ENCODE data around the gene TMEM178B. TPM values are rescaled to one million over a fixed set of nuclear protein-coding genes. Genes with fewer than 3 reads are reported as not detected.

TMEM178B gene
- total RNA-seq, 2 experiments from 2014 or later, result not detected

DNA sequence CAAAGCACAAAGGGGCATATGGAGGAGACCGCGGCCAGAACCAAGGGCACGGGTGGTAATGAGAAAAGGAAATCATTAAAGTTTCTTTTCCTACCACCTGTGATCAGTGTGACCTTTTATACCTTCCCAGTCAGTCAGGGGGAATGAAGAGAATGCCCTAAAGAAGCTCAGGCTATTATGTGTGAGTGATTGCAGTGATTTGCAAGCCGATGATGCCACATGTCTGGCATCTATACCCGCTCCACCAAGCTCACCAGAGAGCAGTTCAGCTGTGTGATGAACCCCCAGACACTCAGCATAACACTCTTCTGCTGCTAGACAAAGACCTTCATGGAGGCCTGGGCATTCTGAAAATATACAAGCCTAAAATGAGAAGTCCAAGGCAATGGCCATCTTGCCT lies 371.1 kb downstream of the TMEM178B start:
- no peak overlapping the region for H3K27ac ChIP-seq (ENCODE audit: low read depth in 1 of 2, low read length in 2 of 2)
- POLR2A ChIA-PET, result no interaction called here
- H3K4me1 Mint-ChIP-seq (ENCODE audit: low read depth), result no peaks in the 10 kb centered on the region

DNA sequence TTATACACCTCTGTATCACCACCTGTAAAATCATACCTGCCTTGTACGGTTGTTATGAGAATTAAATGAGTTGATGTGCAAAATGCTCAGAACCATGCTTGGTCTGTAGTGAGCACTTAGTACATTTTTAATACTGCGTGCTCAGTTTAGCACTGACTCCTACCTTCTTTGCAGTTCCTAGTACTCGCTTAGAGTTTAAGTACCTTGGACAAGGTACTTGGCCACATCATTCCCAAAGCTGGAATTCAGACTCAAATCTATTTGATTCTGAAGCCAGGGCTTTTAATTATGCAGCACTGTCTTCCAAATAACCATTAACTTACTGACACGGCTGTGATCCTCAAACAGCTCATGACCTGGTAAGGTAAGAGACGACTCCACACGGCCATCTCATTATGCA lies 377.4 kb downstream of the TMEM178B start:
- no peak for ATAC-seq (ENCODE audit: poor library complexity)
- Histone ChIP-seq H3K4me3 (ENCODE audit: low read length) (no peak overlapping the region), H3K4me1 (ENCODE audit: insufficient read depth, low read length) (no peaks in the 10 kb centered on the region), H3K27me3 (ENCODE audit: control insufficient read depth in 1 of 2, insufficient read depth in 2 of 2, low read length in 2 of 2) (peaks cover 0 to 2% of the 10 kb centered on the region in 2 experiments), H3K27ac (ENCODE audit: low read depth in 1 of 2, low read length in 2 of 2) (no peak overlapping the region), H3K36me3 (ENCODE audit: insufficient read depth, low read length) (no peaks in the 10 kb centered on the region), H3K9me3 (ENCODE audit: control insufficient read depth in 1 of 2, insufficient read depth in 1 of 2, low read length in 2 of 2) (no peaks in the 10 kb centered on the region)
- TF ChIP-seq CTCF (IDR thresholded peaks at IDR 0.05), result no peak
- no peaks in the 10 kb centered on the region for H3K4me1 Mint-ChIP-seq (ENCODE audit: low read depth)
- no peak for DNase-seq
- H3K9me3 Mint-ChIP-seq, result no peaks in the 10 kb centered on the region
- no peak overlapping the region for H3K4me3 Mint-ChIP-seq
- no peaks in the 10 kb centered on the region for H3K36me3 Mint-ChIP-seq (ENCODE audit: low read depth)
- H3K27ac Mint-ChIP-seq, result no peak overlapping the region
- CTCF ChIA-PET, result no interaction called here
- peaks cover 5% of the 10 kb centered on the region for H3K27me3 Mint-ChIP-seq
- intact Hi-C loops (cut with DNase I, micrococcal nuclease), result no loop called here
- POLR2A ChIA-PET, result no interaction called here

More for the DNA sequence above, 371.1 kb downstream of the TMEM178B start:
- CTCF ChIA-PET, result no interaction called here
- Histone ChIP-seq H3K4me3 (ENCODE audit: low read length) (no peak overlapping the region), H3K9me3 (ENCODE audit: control insufficient read depth in 1 of 2, insufficient read depth in 1 of 2, low read length in 2 of 2) (no peaks in the 10 kb centered on the region), H3K27me3 (ENCODE audit: control insufficient read depth in 1 of 2, insufficient read depth in 2 of 2, low read length in 2 of 2) (peaks cover 0 to 2% of the 10 kb centered on the region in 2 experiments), H3K4me1 (ENCODE audit: insufficient read depth, low read length) (no peaks in the 10 kb centered on the region), H3K36me3 (ENCODE audit: insufficient read depth, low read length) (no peaks in the 10 kb centered on the region)
- intact Hi-C loops (cut with DNase I, micrococcal nuclease), result no loop called here
- no peak for TF ChIP-seq CTCF (IDR thresholded peaks at IDR 0.05)
- no peak overlapping the region for H3K27ac Mint-ChIP-seq
- no peaks in the 10 kb centered on the region for H3K36me3 Mint-ChIP-seq (ENCODE audit: low read depth)
- no peaks in the 10 kb centered on the region for H3K9me3 Mint-ChIP-seq
- no peak for ATAC-seq (ENCODE audit: poor library complexity)
- H3K27me3 Mint-ChIP-seq, result peaks cover 26% of the 10 kb centered on the region
- no peak overlapping the region for H3K4me3 Mint-ChIP-seq
- DNase-seq, result no peak

DNA sequence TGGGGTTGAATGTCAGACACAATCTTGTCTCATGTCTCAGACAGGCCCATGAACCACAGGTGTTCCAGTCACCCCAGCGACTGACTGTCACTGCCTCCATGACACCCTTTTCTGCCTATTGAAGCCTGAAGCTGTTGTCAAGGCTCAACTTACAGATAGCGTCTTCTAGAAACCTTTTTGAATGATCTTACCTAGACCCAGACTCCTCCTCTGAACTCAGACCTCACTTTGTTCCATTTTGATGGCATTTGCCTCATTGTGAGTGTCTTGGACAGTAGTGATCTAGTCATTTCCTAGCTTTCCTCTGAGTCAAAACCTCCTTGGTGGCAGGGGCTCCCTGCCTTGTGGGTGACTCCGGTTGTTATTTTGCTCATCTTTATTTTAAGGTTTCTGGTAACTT lies 379.0 kb downstream of the TMEM178B start:
- no peak for TF ChIP-seq CTCF (IDR thresholded peaks at IDR 0.05)
- Mint-ChIP-seq H3K9me3 (no peaks in the 10 kb centered on the region), H3K36me3 (ENCODE audit: low read depth) (no peaks in the 10 kb centered on the region), H3K27ac (no peak overlapping the region), H3K4me3 (no peak overlapping the region), H3K4me1 (ENCODE audit: low read depth) (no peaks in the 10 kb centered on the region), H3K27me3 (peaks cover 7% of the 10 kb centered on the region)
- ChIA-PET POLR2A (no interaction called here), CTCF (no interaction called here)
- Histone ChIP-seq H3K9me3 (ENCODE audit: control insufficient read depth in 1 of 2, insufficient read depth in 1 of 2, low read length in 2 of 2) (no peaks in the 10 kb centered on the region), H3K4me3 (ENCODE audit: low read length) (no peak overlapping the region), H3K4me1 (ENCODE audit: insufficient read depth, low read length) (no peaks in the 10 kb centered on the region), H3K27me3 (ENCODE audit: control insufficient read depth in 1 of 2, insufficient read depth in 2 of 2, low read length in 2 of 2) (peaks cover 0 to 2% of the 10 kb centered on the region in 2 experiments), H3K36me3 (ENCODE audit: insufficient read depth, low read length) (no peaks in the 10 kb centered on the region), H3K27ac (ENCODE audit: low read depth in 1 of 2, low read length in 2 of 2) (no peak overlapping the region)
- intact Hi-C loops (cut with DNase I, micrococcal nuclease), result no loop called here
- ATAC-seq (ENCODE audit: poor library complexity) (no peak), DNase-seq (no peak)

Data from CD4-positive, alpha-beta T cell (primary cell).